HPDE6-E6E7 (cell line): Measurements from ENCODE around the gene KCNN1.
"Not testable (repeated sequence)": the region's sequence is repeated elsewhere in the genome, so short reads cannot be mapped to it uniquely, and the experiment has no call there.

Experiments used
- DNase-seq: peaks from one replicate; pipeline ENCODE4 v3.0.0; 2011; ENCODE audit warnings: missing footprints; ENCODE audit errors: extremely low spot score

KCNN1 gene

GRCh38 chr19:17966550-17967256 lies at the start of gene KCNN1:
TSS of gene KCNN1 (plus strand) at chr19:17967107. CDS start at chr19:17973889, 6,782 bp downstream.
- DNase-seq: no peak

- not testable (repeated sequence) for DNase-seq
Measured at GRCh38 chr19:17918151-17918550, 48.8 kb upstream of the KCNN1 start.

- not testable (repeated sequence) for DNase-seq
Measured at GRCh38 chr19:17919122-17919521, 47.8 kb upstream of the KCNN1 start.

GRCh38 chr19:17920527-17920926 lies 46.4 kb upstream of the KCNN1 start:
- no peak for DNase-seq

- no peak for DNase-seq
Measured at GRCh38 chr19:17922138-17922537, 44.8 kb upstream of the KCNN1 start.

- no peak for DNase-seq
Measured at GRCh38 chr19:17926044-17926443, 40.9 kb upstream of the KCNN1 start.

- no peak for DNase-seq
Measured at GRCh38 chr19:17929056-17929455, 37.9 kb upstream of the KCNN1 start.

- DNase-seq: no peak
Measured at GRCh38 chr19:17931532-17932191, 35.2 kb upstream of the KCNN1 start.

GRCh38 chr19:17932485-17933338 lies 34.2 kb upstream of the KCNN1 start, which contains the start of gene CCDC124:
TSS of gene CCDC124 (plus strand) at chr19:17933015. CDS start at chr19:17936421, 3,406 bp downstream.
- peak; percentile 93 for DNase-seq

- DNase-seq: peak; percentile 68
Measured at GRCh38 chr19:17933414-17934129, 33.3 kb upstream of the KCNN1 start.

- DNase-seq: no peak
Measured at GRCh38 chr19:17936379-17936778, 30.5 kb upstream of the KCNN1 start.

- no peak for DNase-seq
Measured at GRCh38 chr19:17937371-17937900, 29.5 kb upstream of the KCNN1 start.

GRCh38 chr19:17938092-17938845 lies 28.6 kb upstream of the KCNN1 start:
- peak; percentile 91 for DNase-seq

GRCh38 chr19:17942181-17942580 lies 24.7 kb upstream of the KCNN1 start:
- DNase-seq: no peak

- no peak for DNase-seq
Measured at GRCh38 chr19:17942582-17943273, 24.2 kb upstream of the KCNN1 start.

- DNase-seq: no peak
Measured at GRCh38 chr19:17943274-17944221, 23.4 kb upstream of the KCNN1 start.

GRCh38 chr19:17944301-17944700 lies 22.6 kb upstream of the KCNN1 start:
- DNase-seq: peak; percentile 85

GRCh38 chr19:17946965-17947784 lies 19.7 kb upstream of the KCNN1 start:
- DNase-seq: no peak
